ENCODE results near the gene PDPN. TPM values are rescaled to one million over a fixed set of nuclear protein-coding genes. Genes with fewer than 3 reads are reported as not detected.

Gene PDPN
- total and polyA plus RNA-seq, 2 of the 8 experiments (the other 6 are each of a cell fraction or from before 2014, with no cell fraction given), result 44.7 to 169 TPM

DNA sequence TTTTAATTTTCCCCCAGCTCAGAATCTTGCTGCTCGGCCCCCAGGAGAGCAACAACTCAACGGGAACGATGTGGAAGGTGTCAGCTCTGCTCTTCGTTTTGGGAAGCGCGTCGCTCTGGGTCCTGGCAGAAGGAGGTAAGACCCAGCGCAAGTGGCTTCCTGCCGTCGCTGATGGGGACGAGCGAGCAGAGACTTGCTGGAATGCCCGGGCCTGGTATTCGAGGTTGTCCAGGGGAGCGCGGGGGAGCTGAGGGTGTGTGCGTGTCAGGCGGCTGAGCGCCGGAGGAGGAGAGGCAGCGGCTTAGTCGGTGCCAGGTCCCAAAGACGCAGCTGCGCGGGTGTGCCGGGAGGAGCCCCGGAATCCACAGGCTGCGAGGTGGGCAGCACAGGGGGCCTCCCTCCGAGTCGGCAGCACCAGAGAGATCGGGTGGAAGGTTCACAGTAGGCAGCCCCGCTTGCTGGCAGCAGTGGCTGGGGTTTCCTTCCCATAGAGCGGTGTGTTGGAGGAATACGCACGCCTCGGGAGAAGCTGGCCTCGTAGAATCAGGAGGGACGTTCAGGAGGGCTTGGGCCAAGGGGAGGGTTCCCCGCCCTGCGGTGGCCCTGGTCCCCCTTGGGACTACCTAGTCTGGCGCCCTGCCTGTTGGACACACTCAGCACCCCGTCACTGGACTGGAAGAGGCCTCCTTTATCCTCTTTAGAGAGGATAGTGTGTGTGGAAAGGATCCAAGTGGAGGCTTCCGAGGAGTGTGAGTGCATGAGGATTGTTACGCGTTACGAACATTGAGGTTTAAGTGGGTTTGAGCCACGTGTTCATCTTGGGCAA, 547 bp downstream of the PDPN start (continued):
- no peak for TF ChIP-seq CHD7 (IDR thresholded peaks at IDR 0.05; ENCODE audit: insufficient replicate concordance, low read length)
- TF ChIP-seq ASH2L (IDR thresholded peaks at IDR 0.05; ENCODE audit: low read length), result peak; percentile 41
- no peak for TF ChIP-seq GABPA (IDR thresholded peaks at IDR 0.05; ENCODE audit: borderline replicate concordance, insufficient read depth, low read length)
- TF ChIP-seq, protein P1, sequence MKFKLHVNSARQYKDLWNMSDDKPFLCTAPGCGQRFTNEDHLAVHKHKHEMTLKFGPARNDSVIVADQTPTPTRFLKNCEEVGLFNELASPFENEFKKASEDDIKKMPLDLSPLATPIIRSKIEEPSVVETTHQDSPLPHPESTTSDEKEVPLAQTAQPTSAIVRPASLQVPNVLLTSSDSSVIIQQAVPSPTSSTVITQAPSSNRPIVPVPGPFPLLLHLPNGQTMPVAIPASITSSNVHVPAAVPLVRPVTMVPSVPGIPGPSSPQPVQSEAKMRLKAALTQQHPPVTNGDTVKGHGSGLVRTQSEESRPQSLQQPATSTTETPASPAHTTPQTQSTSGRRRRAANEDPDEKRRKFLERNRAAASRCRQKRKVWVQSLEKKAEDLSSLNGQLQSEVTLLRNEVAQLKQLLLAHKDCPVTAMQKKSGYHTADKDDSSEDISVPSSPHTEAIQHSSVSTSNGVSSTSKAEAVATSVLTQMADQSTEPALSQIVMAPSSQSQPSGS (IDR thresholded peaks at IDR 0.05; ENCODE audit: low read length), result no peak
- TF ChIP-seq POLR2AphosphoS5 (IDR thresholded peaks at IDR 0.05; ENCODE audit: low read depth, low read length), result no peak
- no peak for TF ChIP-seq CHD2 (IDR thresholded peaks at IDR 0.05; ENCODE audit: low read length)
- TF ChIP-seq CREB1 (IDR thresholded peaks at IDR 0.05), result no peak
- no peak for TF ChIP-seq BCL11A (IDR thresholded peaks at IDR 0.05; ENCODE audit: low read depth in 2 of 2, low read length in 2 of 2)
- TF ChIP-seq ZNF274 (IDR thresholded peaks at IDR 0.05; ENCODE audit: borderline replicate concordance, extremely low read depth, low read length), result no peak
